ENCODE data around the gene DNAH12. TPM values are rescaled to one million over a fixed set of nuclear protein-coding genes. Genes with fewer than 3 reads are reported as not detected.
"Not testable (repeated sequence)": the region's sequence is repeated elsewhere in the genome, so short reads cannot be mapped to it uniquely, and the experiment has no call there.

Gene DNAH12
- total RNA-seq, 1 donor from 2014 or later: not detected

GRCh38 chr3:57314204-57314603, 229.9 kb downstream of the DNAH12 start:
- H3K27ac Mint-ChIP-seq: no peak overlapping the region

GRCh38 chr3:57309769-57310360, 234.3 kb downstream of the DNAH12 start:
- Mint-ChIP-seq H3K4me1 (ENCODE audit: low read depth) (no peaks in the 10 kb centered on the region), H3K4me3 (no peak overlapping the region), H3K36me3 (ENCODE audit: low read depth) (no peaks in the 10 kb centered on the region), H3K27me3 (ENCODE audit: insufficient read depth) (peaks cover 7% of the 10 kb centered on the region), H3K9me3 (no peaks in the 10 kb centered on the region), H3K27ac (no peak overlapping the region)
- intact Hi-C loops (cut with micrococcal nuclease): no loop called here
- no peak for DNase-seq (ENCODE audit: low spot score)

More at GRCh38 chr3:57314204-57314603, 229.9 kb downstream of the DNAH12 start:
- no peaks in the 10 kb centered on the region for H3K4me1 Mint-ChIP-seq (ENCODE audit: low read depth)
- no peaks in the 10 kb centered on the region for H3K9me3 Mint-ChIP-seq
- DNase-seq (ENCODE audit: low spot score): no peak
- intact Hi-C loops (cut with micrococcal nuclease): no loop called here
- no peaks in the 10 kb centered on the region for H3K36me3 Mint-ChIP-seq (ENCODE audit: low read depth)
- H3K27me3 Mint-ChIP-seq (ENCODE audit: insufficient read depth): peaks cover 13% of the 10 kb centered on the region
- H3K4me3 Mint-ChIP-seq: no peak overlapping the region

DNA sequence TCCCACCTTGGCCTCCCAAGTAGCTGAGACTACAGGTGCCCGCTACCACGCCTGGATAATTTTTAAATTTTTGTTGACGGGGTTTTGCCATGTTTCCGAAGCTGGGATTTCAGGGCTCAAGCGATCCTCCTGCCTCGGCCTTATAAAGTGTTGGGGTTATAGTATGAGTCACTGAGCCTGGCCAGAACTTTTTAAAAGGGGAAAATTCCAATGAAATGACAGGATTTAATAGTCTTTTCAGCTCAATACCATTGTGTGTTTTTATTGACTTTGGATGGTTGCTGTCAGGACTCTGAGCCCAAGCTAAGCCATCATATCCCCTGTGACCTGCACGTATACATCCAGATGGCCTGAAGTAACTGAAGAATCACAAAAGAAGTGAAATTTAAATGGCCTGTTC, 240.6 kb downstream of the DNAH12 start:
- H3K4me1 Mint-ChIP-seq (ENCODE audit: low read depth); H3K4me3 Mint-ChIP-seq; H3K9me3 Mint-ChIP-seq; DNase-seq (ENCODE audit: low spot score); H3K36me3 Mint-ChIP-seq (ENCODE audit: low read depth); H3K27me3 Mint-ChIP-seq (ENCODE audit: insufficient read depth); intact Hi-C loops (cut with micrococcal nuclease); H3K27ac Mint-ChIP-seq: not testable (repeated sequence)

DNA sequence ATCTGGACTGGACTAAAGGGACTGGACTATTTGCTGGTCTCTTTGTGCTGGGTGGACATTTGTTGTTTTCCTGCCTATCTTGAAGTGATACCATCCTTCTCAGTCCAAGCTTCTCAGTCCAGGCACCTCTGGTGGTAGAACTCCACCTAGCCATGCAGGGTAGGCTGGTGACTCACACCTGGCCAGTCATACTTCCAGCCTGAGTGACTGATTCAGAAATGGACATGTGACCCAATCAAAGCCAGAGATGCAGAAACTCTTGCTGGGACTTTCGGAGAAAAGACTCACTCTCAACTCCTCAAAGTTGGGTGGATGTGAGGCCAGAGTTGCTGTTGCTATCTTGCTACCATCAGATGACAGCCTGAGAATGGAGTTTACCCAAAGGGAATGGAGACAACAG, 246.1 kb downstream of the DNAH12 start:
- H3K27ac Mint-ChIP-seq: no peak overlapping the region
- H3K4me1 Mint-ChIP-seq (ENCODE audit: low read depth): no peaks in the 10 kb centered on the region
- peaks cover 15% of the 10 kb centered on the region for H3K27me3 Mint-ChIP-seq (ENCODE audit: insufficient read depth)
- no peaks in the 10 kb centered on the region for H3K36me3 Mint-ChIP-seq (ENCODE audit: low read depth)
- intact Hi-C loops (cut with micrococcal nuclease): no loop called here
- H3K9me3 Mint-ChIP-seq: no peaks in the 10 kb centered on the region
- no peak for DNase-seq (ENCODE audit: low spot score)
- H3K4me3 Mint-ChIP-seq: no peak overlapping the region

GRCh38 chr3:57292897-57293526, 251.1 kb downstream of the DNAH12 start:
- Mint-ChIP-seq H3K9me3 (no peaks in the 10 kb centered on the region), H3K27me3 (ENCODE audit: insufficient read depth) (peaks cover 16% of the 10 kb centered on the region), H3K4me3 (no peak overlapping the region), H3K27ac (no peak overlapping the region), H3K4me1 (ENCODE audit: low read depth) (no peaks in the 10 kb centered on the region), H3K36me3 (ENCODE audit: low read depth) (no peaks in the 10 kb centered on the region)
- no peak for DNase-seq (ENCODE audit: low spot score)
- intact Hi-C loops (cut with micrococcal nuclease): no loop called here

DNA sequence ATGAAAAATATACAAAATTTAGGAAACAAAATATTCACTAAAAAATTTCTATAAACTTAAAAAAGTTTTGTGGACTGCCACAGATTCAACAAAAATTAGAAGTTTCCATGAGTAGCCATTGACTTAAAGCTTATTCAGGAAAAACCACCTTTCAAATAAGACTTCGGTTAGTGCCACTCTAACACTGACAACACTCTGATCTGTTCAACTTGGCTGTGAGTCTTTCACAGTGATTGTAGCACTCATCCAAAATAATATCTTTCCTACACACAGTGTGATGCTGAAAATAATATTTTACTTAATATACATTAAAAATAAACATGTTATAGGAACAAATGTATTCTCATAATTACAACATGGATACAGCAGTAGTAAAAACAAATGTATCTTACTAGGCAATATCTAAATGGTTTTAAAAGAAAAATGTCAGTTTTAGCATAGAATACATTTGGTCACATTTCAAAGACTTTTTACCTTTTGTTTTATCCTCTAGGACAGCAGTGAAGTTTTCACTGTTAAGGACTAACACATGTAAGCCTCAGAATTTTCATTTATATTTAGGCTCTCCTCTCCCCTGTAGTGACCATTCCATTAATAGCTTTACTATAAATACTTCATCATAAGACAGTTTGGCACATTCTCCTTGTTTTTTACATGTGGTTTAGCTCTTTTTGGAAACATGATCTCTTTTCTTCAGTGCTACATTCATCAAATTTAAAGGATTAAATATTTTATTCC, 251.8 kb downstream of the DNAH12 start, which contains the start of gene ASB14:
Gene ASB14 (minus strand): TSS at position 527 of the 738 bp plus-strand sequence. CDS start 652 bp downstream, outside the sequence.
- Mint-ChIP-seq H3K27me3 (ENCODE audit: insufficient read depth) (peaks cover 16% of the 10 kb centered on the region), H3K4me1 (ENCODE audit: low read depth) (no peaks in the 10 kb centered on the region), H3K36me3 (ENCODE audit: low read depth) (no peaks in the 10 kb centered on the region), H3K9me3 (no peaks in the 10 kb centered on the region), H3K4me3 (no peak within 1 kb of the TSS), H3K27ac (no peak within 1 kb of the TSS)
- no peak for DNase-seq (ENCODE audit: low spot score)
- intact Hi-C loops (cut with micrococcal nuclease): no loop called here

DNA sequence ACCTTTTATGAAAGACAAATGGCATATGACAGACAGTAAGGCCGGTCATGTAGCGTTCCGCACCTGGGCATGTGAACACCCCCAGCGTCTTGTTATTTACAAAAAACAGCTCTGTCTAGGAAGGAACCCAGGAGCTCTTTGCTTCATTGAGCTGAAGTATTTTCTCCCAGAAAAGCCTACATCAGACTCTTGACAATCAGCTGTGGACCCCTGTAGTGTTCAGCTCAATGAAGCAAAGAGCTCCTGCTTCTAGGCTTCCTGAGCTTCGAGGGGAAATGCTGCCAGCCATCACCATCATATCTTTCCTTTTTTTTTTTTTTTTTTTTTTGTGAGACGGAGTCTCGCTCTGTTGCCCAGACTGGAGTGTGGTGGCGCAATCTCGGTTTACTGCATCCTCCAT, 255.7 kb downstream of the DNAH12 start:
- Mint-ChIP-seq H3K9me3 (peaks cover 7% of the 10 kb centered on the region), H3K4me1 (ENCODE audit: low read depth) (no peaks in the 10 kb centered on the region), H3K4me3 (no peak overlapping the region), H3K36me3 (ENCODE audit: low read depth) (no peaks in the 10 kb centered on the region), H3K27ac (no peak overlapping the region), H3K27me3 (ENCODE audit: insufficient read depth) (peaks cover 13% of the 10 kb centered on the region)
- intact Hi-C loops (cut with micrococcal nuclease): no loop called here
- DNase-seq (ENCODE audit: low spot score): no peak

DNA sequence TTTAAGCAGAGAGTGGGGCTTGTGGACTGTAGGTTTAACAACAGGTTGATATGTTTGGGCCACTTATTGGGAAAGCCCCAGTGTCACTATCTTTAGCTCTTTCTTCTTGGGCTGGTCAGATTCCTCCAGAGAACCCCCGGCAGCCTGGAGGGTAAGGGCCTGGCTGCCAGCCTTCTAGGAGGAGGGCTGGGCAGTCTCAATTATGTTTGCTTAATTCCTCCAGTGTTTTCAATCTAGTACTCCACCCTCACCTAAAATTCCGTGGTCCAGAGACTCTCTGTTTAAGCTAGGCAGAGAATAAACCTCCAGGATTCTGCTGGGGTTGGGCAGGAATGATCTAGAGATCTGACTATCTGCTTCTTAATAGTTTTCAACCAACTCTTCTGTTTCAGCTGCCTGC, 256.9 kb downstream of the DNAH12 start:
- intact Hi-C loops (cut with micrococcal nuclease): no loop called here
- no peak overlapping the region for H3K4me3 Mint-ChIP-seq
- DNase-seq (ENCODE audit: low spot score): no peak
- H3K36me3 Mint-ChIP-seq (ENCODE audit: low read depth): no peaks in the 10 kb centered on the region
- no peak overlapping the region for H3K27ac Mint-ChIP-seq
- H3K9me3 Mint-ChIP-seq: peaks cover 7% of the 10 kb centered on the region
- peaks cover 13% of the 10 kb centered on the region for H3K27me3 Mint-ChIP-seq (ENCODE audit: insufficient read depth)
- H3K4me1 Mint-ChIP-seq (ENCODE audit: low read depth): no peaks in the 10 kb centered on the region

DNA sequence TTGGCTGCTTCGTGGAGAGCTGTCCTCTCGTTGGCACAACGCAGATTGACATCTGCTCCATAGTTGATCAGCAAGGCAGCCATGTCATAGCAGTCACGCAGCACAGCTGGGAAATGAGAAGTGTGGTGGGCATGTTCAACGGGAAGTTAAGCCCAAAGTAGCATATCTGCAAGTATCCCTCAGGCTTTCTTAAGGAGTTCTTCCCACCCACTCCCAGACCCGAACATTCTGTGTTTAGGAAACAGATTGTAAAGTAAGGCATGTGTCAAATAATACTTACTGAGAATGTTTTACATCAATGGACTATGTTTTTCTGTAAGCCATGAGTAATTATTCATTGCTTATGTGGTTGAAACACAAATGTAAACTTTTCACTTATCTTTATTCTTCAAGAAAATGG, 260.8 kb downstream of the DNAH12 start:
- H3K4me1 Mint-ChIP-seq (ENCODE audit: low read depth): no peaks in the 10 kb centered on the region
- no peak overlapping the region for H3K27ac Mint-ChIP-seq
- intact Hi-C loops (cut with micrococcal nuclease): no loop called here
- H3K27me3 Mint-ChIP-seq (ENCODE audit: insufficient read depth): peaks cover 3% of the 10 kb centered on the region
- no peak overlapping the region for H3K4me3 Mint-ChIP-seq
- H3K36me3 Mint-ChIP-seq (ENCODE audit: low read depth): no peaks in the 10 kb centered on the region
- peaks cover 7% of the 10 kb centered on the region for H3K9me3 Mint-ChIP-seq
- DNase-seq (ENCODE audit: low spot score): no peak

DNA sequence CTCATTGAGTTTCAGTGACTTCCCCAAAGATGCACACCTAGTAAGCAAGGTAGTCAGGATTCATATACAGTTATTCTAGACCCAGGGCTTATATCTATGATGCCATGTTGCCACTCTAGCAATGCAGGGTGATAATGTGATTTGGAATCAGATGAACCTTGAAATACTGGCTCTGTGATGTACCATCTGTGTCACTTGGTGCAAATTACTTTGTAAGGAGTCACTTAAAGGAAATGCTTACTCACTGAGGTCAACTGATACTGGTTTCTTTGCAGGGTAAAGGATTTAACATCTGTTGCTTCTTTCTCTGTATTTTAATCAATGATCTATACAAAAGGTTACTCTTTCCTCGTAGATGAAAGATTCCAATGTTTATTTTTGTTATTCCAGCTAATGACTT, 262.4 kb downstream of the DNAH12 start:
- intact Hi-C loops (cut with micrococcal nuclease): no loop called here
- Mint-ChIP-seq H3K36me3 (ENCODE audit: low read depth) (no peaks in the 10 kb centered on the region), H3K27me3 (ENCODE audit: insufficient read depth) (peaks cover 3% of the 10 kb centered on the region), H3K4me3 (no peak overlapping the region), H3K9me3 (peaks cover 6% of the 10 kb centered on the region), H3K4me1 (ENCODE audit: low read depth) (no peaks in the 10 kb centered on the region), H3K27ac (no peak overlapping the region)
- no peak for DNase-seq (ENCODE audit: low spot score)

DNA sequence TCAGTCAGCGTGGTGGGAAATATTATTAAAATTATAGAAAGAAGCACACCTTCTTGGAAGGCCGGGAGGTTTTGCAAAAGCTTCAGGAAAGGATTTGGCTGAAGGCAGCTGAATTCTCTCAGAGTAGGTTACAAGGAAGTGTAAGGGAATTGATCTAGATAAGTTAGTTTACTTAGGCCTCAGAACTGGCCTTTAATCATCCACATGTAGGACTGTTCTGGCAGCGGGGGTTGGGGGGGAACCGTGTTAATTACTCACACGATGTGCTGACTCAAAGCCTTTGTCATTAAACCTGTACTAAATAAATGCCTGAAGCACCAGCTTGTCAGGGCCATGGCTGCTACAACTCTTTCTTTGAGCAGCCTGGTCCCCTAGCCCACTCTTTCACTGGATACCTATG, 264.5 kb downstream of the DNAH12 start:
- intact Hi-C loops (cut with micrococcal nuclease): no loop called here
- H3K36me3 Mint-ChIP-seq (ENCODE audit: low read depth): peaks cover 2% of the 10 kb centered on the region
- H3K9me3 Mint-ChIP-seq: no peaks in the 10 kb centered on the region
- no peak overlapping the region for H3K4me3 Mint-ChIP-seq
- no peak for DNase-seq (ENCODE audit: low spot score)
- no peaks in the 10 kb centered on the region for H3K27me3 Mint-ChIP-seq (ENCODE audit: insufficient read depth)
- H3K4me1 Mint-ChIP-seq (ENCODE audit: low read depth): no peaks in the 10 kb centered on the region
- no peak overlapping the region for H3K27ac Mint-ChIP-seq

DNA sequence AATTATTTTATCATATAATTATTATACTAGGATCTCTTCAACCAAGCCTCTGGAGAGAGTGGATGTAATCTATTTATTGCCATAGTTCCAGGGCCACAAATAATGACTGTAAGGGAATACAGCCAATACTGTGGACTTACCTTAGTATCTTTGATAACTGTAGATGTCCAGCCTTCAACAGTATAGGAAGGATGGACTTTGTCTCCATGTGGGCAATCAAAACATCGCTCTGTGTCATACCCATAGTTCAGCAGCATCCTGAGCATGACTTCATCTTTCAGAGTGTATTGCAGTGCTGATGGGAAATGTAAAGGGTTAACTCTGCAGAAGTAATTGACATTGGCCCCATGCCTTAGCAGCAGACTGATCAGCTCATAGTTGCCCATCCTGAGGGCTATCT, 265.9 kb downstream of the DNAH12 start:
- Mint-ChIP-seq H3K4me1 (ENCODE audit: low read depth) (no peaks in the 10 kb centered on the region), H3K27ac (no peak overlapping the region), H3K9me3 (no peaks in the 10 kb centered on the region), H3K27me3 (ENCODE audit: insufficient read depth) (no peaks in the 10 kb centered on the region), H3K4me3 (no peak overlapping the region), H3K36me3 (ENCODE audit: low read depth) (peaks cover 4% of the 10 kb centered on the region)
- no peak for DNase-seq (ENCODE audit: low spot score)
- intact Hi-C loops (cut with micrococcal nuclease): no loop called here

GRCh38 chr3:57275393-57275792, 268.8 kb downstream of the DNAH12 start:
- no peak for DNase-seq (ENCODE audit: low spot score)
- intact Hi-C loops (cut with micrococcal nuclease): no loop called here
- H3K4me3 Mint-ChIP-seq: no peak overlapping the region
- H3K9me3 Mint-ChIP-seq: no peaks in the 10 kb centered on the region
- H3K4me1 Mint-ChIP-seq (ENCODE audit: low read depth): no peaks in the 10 kb centered on the region
- peaks cover 14% of the 10 kb centered on the region for H3K36me3 Mint-ChIP-seq (ENCODE audit: low read depth)
- no peak overlapping the region for H3K27ac Mint-ChIP-seq
- no peaks in the 10 kb centered on the region for H3K27me3 Mint-ChIP-seq (ENCODE audit: insufficient read depth)

All from activated T-helper 1 cell treated with anti-CD3 and anti-CD28 coated beads, Interleukin-12 subunit alpha, Interleukin-12 subunit beta, Interleukin-2, Interleukin-4 antibody, amounts not matched to agents 30 ng/mL and 10 ng/mL and 1 ng/mL, durations not matched to agents 14 hours and 24 hours and 36 hours (primary cell).